Left lobe of liver (tissue), 2 donors: ENCODE data around the gene ZNF536. TPM values are rescaled to one million over a fixed set of nuclear protein-coding genes. Genes with fewer than 3 reads are reported as not detected.

Experiments used
- ATAC-seq: fragments of 200-7000 bp; cut with Tn5 transposase; one replicate; pipeline ENCODE4 v1.9.1; 2020; ENCODE audit warnings: mild to moderate bottlenecking, moderate library complexity
- DNase-seq: peaks from one replicate; pipeline ENCODE4 v3.0.0-alpha.2; 2020; ENCODE audit warnings: low spot score
- total RNA-seq: library from RNA; stranded (reverse); gene quantifications from one replicate; pipeline ENCODE4 v1.2.1, GENCODE V29; 2021
- donor health status: DM: no; HTN: no; CAD: no; lungs with moderate emphysema.
- donor health status: DM: no; HTN: yes; CAD: no.

Gene ZNF536
- total RNA-seq, 1 donor from 2014 or later = not detected

DNA sequence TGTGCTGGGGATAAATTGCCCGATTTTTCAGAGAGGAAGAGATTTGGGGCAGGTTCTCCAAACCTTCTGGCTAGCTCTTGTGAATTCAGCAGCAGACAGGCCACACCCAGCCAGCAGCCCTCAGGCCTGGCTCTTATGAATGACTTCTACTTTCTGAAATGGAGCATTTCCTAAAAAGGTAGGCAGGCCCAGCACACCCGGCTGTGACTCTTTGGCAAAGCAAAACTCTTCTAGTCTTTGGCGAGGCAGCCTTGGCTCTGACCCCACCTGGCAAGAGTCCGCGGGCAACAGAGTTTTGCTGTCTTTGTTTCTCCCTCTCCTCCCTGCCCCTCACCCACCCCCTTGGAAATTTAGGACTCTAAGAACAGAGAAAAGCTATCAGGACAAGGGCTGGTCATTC, 221.2 kb downstream of the ZNF536 start:
- ATAC-seq (no peak), DNase-seq (no peak)

DNA sequence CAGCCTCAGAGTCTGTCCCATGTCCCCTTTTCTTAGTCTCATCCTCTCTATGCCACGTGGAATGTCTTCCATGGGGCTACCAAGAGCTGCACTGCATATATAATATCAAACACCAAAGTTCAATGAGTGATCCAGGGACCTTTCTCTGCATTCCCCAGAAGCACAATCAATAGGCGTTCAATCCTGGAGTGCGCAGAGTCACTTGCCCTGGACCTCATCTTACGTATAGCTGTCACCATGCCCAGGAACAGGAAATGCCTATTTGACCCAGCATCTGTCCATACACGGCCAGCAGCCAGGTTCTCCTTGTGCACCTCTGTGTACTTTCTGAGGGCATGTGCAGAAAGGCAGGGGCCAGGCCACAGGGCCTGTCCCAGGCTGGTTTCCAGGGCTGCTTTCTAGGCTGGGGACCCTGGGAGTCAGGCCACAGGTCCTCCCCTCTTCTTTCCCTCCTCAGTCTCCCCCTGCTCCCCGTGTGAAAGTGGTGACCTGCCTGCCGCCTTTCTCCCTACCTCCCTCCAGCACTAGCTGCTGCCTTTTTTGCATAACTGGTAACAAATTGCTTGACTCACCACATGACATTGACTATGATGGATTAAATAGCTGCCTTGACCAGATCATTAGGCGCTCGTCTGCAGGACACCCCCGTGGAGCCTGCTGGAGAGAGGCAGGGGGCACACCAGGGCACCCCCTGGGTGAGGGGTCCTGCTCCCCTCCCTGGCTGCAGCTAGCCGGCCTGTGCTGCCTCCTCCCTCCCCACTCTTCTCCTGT, 222.0 kb downstream of the ZNF536 start:
- ATAC-seq (no peak), DNase-seq (no peak)

GRCh38 chr19:30596268-30596667, 224.1 kb downstream of the ZNF536 start:
- DNase-seq (no peak), ATAC-seq (no peak)

DNA sequence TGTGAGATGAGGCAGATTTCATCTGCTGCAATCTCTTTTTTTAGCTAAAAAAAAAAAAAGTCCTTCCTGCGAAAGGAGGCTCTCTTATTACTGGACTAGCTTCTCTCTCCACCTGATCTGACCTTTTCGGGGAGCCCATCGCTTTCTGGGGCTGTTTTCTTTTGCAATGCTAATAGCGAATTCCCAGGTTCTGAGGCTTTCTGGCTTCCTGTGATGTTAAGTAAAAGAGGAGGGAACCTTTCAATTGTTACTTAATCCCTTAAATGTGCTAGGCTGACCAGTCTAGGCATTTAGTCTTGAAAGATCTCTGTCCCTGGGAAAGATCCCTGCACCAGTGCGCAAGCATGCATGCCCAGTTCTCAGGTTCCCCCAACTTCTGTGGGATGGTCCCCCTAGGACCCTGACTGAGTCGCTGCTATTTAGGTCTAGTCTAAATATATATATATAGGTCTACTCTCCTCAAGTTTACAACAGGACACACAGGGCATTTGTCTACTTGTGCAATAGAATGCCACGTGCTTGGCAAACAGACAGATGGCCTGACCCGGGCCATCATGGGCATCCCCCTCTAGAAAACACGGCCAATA, 224.7 kb downstream of the ZNF536 start:
- ATAC-seq = no peak

GRCh38 chr19:30598688-30599087, 226.5 kb downstream of the ZNF536 start:
- DNase-seq = no peak
- ATAC-seq = no peak

More for the DNA sequence above, 224.7 kb downstream of the ZNF536 start:
- no peak for DNase-seq

DNA sequence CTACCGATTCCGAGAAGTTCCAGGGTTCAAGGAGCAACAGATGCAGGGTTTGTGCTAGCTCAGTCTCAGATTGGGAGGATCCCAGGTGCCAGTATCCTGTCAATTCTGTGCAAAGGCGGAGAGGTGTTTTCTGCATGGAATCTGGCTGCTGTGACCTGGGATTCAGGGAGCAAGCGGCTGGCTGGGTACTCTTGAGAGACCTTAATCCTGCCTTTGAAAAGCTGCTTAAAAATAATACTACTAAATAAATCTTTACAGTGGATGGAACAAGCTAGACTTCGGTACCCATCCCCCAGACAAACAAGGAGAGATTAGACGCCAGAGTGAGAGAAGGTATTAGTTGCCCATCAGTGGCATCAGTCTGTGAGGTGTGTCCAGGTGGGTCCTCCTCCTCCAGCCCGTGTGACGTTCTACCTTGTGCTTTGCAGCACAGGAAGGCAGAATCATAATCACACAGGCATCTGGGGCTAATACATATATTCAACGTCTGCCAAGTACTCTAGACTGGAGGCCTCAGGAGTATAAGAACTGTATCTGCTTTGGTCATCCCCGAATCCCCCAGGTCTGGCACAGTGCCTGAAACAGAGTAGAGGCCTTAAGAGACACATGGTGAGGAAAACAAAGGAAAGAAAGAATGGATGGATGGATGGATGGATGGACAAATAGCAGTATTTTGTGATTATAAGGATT, 230.6 kb downstream of the ZNF536 start:
- ATAC-seq = no peak
- no peak for DNase-seq

GRCh38 chr19:30604657-30605056, 232.5 kb downstream of the ZNF536 start:
- ATAC-seq (no peak), DNase-seq (no peak)

DNA sequence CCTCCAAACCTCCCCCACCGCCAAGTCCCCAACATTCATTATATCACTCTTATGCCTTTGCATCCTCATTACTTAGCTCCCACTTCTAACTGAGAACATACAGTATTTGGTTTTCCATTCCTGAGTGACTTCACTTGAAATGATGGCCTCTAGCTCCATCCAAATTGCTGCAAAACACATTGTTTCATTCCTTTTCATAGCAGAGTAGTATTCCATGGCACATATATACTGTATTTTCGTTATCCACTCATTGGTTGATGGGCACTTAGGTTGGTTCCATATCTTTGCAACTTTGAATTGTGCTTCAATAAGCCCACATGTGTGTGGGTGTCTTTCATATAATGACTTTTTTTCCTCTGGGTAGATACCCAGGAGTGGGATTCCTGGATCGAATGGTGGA, 233.1 kb downstream of the ZNF536 start:
- ATAC-seq = no peak
- no peak for DNase-seq

- ATAC-seq (no peak), DNase-seq (no peak)
Observed at GRCh38 chr19:30606114-30607050, 234.2 kb downstream of the ZNF536 start.
